ENCODE measurements around the gene BRD3OS.
"Not testable (repeated sequence)": the region's sequence is repeated elsewhere in the genome, so short reads cannot be mapped to it uniquely, and the experiment has no call there.

The BRD3OS gene

DNA sequence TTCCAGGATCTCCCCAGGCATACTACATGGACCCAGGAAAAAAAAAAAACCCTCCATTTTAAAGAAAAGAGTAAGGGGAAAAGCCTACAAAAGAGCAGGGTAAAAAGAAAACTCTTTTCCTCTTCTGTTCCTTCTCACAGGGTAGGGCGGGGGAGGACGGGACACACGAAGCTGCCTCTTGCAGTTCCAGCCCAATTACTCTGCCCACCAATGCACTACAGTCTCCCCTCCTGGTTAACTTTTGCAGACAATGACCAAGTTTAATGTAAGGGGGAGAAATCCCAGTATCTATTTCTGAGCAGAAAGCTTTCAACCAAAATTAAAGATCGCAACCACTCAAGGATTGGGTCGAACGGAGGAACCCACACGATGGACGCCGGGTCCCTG lies 41.2 kb downstream of the BRD3OS start:
- DNase-seq, result peak; percentile 12

DNA sequence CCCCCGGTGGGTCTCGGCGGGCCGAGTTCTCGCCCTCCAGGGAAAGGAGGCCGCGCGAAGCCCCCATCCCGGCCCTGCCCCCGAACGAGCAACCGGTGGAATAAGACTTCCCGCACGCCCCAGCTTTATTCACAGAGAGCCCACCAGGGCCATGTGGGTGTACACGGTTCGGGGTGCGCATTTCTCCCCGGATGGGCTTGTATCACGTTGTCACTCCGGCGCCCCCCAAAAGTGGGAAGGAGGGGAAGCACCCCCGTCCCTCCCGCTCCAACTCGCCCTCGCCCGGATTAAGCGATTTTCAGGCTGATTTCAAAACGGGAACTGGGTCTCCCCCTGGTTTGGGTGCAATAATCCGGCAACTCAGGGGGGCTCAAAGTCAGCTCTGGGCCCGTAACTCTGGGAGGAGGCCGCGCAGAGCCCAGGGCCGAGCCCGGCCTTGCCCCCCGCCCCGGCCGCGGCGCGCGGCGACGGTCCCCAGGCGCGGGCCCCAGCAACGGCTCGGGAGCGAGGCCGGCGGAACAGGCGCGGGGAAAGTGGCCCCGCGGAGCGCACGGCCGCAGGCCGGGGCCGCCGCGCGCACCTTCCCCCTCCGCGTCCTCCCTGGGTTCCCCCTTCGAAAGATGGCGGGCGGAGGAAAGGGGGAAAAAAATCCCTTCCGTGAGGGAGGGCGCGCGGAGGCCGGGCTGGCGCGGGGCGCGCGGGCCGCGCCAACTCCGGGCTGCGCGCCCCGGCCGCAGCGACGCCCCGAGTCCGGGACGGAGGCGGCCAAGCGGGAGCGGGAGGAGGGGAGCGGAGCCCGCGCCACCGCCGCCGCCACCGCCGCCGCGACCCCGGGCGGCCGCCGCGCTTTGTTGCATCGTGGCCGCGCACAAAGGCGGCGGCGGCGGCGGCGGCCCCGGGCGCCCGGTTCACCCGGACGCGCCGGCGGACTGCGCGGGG lies 41.9 kb downstream of the BRD3OS start:
- DNase-seq, result peak; percentile 31

DNA sequence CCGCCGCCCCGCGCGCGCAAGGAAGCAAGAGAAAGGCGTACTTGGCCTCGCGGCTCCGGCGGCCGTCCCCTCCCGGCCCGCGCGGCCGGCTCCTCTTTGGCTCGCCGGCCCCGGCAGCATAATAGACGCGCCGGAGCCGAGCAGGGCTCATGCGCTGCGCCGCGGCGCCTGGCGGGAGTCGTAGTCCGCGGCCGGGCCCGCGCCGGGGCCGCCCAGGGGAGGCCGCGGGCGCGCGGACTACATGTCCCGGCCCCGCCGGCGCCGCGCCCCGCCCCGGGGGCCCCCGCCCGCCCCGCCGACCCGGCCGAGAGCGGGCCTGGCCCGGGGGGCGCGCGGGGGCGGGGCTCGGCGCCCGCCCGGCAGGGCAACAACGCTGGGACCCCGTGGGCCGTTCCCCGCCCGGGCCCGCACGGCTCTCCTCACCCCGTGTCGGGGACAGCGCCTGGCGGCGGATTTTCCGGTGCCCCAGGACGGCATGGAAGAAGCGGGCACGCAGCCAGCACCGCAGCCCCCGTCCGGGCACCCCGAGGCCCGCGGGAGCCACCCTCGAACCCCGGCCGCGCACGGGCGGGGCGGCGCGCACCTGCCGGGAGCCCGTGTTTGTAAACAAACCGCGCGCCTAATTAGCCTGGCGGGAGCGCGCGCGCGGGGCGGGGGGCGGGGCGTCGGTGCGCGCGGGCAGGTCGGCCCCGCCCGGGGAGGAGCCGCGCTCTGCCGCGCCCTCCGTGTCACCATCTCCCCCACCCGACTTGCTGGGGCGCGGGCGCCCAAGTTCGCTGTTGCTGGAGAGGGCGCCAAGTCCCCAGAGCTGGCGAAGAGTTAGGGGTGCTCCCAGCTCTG lies 42.8 kb downstream of the BRD3OS start, which contains the start of gene BRD3:
Gene BRD3, minus strand, starts transcription at position 123 of the 840 bp plus-strand sequence. CDS start 14,549 bp downstream, outside the sequence.
- peak; percentile 92 for DNase-seq

DNA sequence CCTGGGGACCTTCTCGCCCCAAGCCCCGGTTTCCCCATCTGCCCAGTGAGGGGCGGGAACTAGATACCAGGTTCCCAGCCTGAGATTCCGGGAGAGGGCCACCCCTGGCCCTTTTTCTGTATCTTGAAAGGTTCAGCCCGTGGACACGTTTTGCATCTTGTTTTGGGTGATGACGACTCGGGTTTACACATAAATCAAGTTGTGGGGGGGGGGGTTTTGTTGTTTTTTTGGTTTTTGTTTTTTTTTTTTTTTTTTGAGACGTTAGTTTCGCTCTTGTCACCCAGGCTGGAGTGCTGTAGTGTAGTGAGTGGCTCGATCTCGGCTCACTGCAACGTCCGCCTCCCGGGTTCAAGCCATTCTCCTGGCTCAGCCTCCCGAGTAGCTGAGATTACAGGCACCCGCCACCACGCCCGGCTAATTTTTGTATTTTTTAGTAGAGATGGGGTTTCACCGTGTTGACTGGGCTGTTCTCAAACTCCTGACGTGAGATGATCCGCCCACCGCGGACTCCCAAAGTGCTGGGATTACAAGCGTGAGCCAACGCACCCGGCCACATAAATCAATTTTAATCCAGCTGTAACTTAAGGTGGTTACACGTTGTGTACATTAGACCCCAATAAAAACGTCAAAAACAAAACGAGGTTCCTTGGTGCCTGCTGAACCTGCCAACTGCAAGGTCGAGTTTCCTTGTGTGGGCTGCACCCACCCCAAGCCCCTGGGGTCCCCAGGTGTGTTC lies 43.6 kb downstream of the BRD3OS start:
- DNase-seq, result no peak

DNA sequence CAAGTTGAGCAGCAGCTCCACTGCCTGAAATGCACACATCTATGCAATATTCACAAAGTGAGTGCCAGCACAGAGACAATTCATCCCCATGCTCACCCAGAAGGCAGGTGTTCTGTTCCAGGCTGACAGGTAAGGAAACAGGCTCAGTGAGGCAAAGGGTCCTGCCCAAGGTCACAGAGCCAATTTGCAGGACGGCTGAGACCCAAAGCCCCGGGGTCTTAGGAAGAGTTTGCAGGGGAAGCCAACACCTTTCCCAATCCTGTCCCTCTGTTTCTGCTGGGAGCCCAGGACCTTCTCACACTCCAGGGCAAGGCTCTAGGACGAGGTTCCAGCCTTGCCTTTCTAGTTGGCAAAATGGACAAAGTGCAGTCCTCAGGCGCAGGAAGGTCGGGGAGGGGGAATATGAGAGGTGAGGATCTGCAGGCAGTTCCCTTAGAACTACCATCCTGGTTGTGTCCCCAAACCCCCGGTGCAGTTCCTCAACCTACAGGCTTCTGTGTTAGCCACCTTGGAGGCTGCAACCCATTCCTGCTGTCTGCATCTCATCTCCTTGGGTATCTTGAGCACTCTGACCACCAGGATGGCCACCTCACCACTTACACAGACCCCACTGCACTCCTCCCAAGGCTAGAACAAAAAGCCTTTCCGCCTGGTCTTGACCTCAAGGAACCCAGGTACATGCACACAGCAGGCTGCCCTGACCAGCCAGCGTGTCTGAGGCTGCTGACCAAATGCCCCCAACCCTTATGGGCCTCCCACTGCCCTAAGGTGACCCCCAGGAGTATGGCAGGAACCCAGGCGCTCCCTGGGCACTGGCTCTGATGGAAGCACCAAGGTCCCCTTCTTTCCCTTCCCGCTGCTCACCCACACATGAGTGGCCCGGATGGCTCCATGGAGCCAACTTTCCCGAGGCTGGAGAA lies 44.5 kb downstream of the BRD3OS start:
- DNase-seq, result no peak

DNA sequence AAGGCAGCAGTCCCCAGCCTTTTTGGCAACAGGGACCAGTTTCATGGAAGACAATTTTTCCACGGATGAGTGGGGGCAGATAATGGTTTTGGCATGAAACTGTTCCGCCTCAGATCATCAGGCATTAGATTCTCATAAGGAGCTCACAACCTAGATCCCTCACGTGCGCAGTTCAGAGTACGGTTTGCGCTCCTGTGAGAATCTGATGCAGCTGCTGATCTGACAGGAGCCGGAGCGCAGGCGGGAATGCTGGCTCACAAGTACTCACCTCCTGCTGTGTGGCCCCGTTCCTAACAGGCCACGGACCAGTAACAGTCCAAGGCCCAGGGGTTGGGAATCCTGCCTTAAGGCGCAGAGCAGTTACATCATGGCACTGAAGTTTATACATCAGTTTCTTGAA lies 45.9 kb downstream of the BRD3OS start:
- DNase-seq, result no peak

DNA sequence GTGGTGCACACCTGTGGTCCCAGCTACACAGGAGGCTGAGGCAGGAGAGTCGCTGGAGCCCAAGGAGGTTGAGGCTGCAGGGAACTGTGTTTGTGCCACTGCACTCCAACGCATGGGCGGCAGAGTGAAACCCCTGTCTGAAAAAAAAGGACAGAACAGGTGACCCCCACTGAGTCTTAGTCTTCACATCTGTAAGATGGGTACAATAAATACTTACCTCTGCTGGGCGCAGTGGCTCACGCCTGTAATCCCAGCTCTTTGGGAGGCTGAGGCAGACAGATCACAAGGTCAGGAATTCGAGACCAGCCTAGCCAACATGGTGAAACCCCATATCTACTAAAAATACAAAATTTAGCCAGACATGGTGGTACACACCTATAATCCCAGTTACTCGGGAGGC lies 47.4 kb downstream of the BRD3OS start:
- DNase-seq, result not testable (repeated sequence)

DNA sequence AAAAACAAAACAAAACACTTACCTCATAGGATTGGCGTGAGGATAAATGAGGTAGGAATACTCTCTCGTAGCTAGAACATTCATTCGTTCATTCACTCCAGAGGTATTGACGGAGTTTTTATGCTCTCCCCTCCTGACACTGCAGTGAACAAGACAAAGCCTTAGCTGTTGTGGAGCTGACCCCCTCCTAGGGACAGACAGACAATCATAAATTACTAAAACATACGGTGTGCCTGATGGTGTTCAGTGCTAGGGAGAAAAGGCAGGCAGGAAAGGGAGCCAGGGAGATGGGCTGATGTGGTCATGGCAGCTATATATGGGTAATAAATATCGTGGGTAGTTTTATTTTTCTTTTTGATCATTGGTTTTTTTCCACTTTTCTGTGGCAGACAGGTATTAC lies 48.2 kb downstream of the BRD3OS start:
- no peak for DNase-seq

DNA sequence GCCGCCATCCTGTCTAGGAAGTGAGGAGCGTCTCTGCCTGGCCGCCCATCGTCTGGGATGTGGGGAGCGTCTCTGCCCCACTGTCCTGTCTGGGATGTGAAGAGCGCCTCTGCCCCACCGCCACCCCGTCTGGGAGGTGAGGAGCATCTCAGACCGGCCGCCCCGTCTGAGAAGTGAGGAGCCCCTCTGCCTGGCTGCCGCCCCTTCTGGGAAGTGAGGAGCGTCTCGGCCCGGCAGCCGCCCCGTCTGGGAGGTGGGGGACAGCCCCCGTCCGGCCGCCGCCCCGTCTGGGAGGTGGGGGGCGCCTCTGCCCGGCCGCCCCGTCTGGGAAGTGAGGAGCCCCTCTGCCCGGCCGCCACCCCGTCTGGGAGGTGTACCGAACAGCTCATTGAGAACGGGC lies 50.4 kb downstream of the BRD3OS start:
- not testable (repeated sequence) for DNase-seq

DNA sequence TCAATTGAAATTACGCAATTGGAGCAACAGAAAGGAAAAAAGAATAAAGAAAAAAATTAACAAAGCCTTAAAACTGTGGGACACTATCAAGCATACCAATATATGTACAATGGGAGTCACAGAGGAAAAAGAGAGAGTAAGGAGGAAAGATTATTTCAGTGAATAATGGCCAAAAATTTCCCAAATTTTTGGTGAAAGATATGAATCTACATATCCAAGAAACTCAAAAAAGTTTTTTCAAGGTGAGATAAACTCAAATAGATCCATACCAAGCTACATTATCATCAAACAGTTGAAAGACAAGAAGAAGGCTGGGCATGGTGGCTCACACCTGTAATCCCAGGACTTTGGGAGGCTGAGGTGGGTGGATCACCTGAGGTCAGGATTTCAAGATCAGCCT lies 51.4 kb downstream of the BRD3OS start:
- DNase-seq, result no peak

Measured in fibroblast of skin of right quadriceps (primary cell).